B cell (primary cell): ENCODE measurements around the gene S1PR3. TPM values are rescaled to one million over a fixed set of nuclear protein-coding genes. Genes with fewer than 3 reads are reported as not detected.

Experiments used
- ATAC-seq: fragments of 200-7000 bp; cut with Tn5 transposase; one replicate; pipeline ENCODE4 v1.10.0; 2021; ENCODE audit warnings: low read depth, mild to moderate bottlenecking, moderate number of reproducible peaks, moderate library complexity
- CTCF ChIA-PET: fragments of 350-600 bp; sonication (Branson Sonifier 250); formaldehyde crosslinking; loops from one replicate; lab custom pipeline; 2021; ENCODE audit warnings: antibody characterized with exemption, inconsistent platforms; lab: Charles Lee
- POLR2A ChIA-PET: fragments of 350-600 bp; sonication (Branson Sonifier 250); formaldehyde crosslinking; loops from one replicate; lab custom pipeline; 2021; ENCODE audit warnings: antibody characterized with exemption; lab: Charles Lee
- DNase-seq: peaks from one replicate; pipeline ENCODE4 v3.0.0; 2013
- H2AFZ ChIP-seq: 2 replicates; pipeline ENCODE4 v1.6.1; 2012; ENCODE audit warnings: mild to moderate bottlenecking, low read depth, low read length; ENCODE audit not compliant: insufficient read depth, poor library complexity, severe bottlenecking
- H3K27ac ChIP-seq, 2 donors: 1 replicate in 1 of 2; 2 replicates in 1 of 2; pipeline ENCODE4 v1.5.1; 2012 to 2013; ENCODE audit warnings: low read length in 2 of 2, mild to moderate bottlenecking in 2 of 2, moderate library complexity in 1 of 2
- H3K27me3 ChIP-seq, 4 experiments: fragments of 200-600 bp in 1 of 4; sonication (generic) in 1 of 4; replicated peaks in 1 of 4; 1 replicate in 2 of 4; 2 replicates in 2 of 4; pipeline versions ENCODE4 v1.6.1 to v1.7.0; 2013 to 2016; ENCODE audit warnings: low read length in 3 of 4, mild to moderate bottlenecking in 2 of 4, mixed read lengths in 1 of 4, moderate library complexity in 1 of 4; ENCODE audit not compliant: insufficient read depth in 4 of 4, control insufficient read depth in 3 of 4; ENCODE audit errors: control extremely low read depth in 1 of 4
- H3K36me3 ChIP-seq, 2 experiments: replicated peaks in 1 of 2; 1 replicate in 1 of 2; 2 replicates in 1 of 2; pipeline versions ENCODE4 v1.6.1 to v1.7.1; 2013; ENCODE audit warnings: low read length in 1 of 2; ENCODE audit not compliant: insufficient read depth in 2 of 2, control insufficient read depth in 1 of 2; ENCODE audit errors: control extremely low read depth in 1 of 2, extremely low read depth in 1 of 2
- H3K4me1 ChIP-seq, 2 donors: fragments of 200-600 bp in 1 of 2; sonication (generic) in 1 of 2; 1 replicate in 1 of 2; 2 replicates in 1 of 2; pipeline versions ENCODE4 v1.5.1 to v1.6.1; 2013 to 2017; ENCODE audit warnings: low read length in 2 of 2; ENCODE audit not compliant: control insufficient read depth in 2 of 2, insufficient read depth in 2 of 2
- H3K4me2 ChIP-seq: replicated peaks from 2 replicates; pipeline ENCODE3; 2012; ENCODE audit warnings: mild to moderate bottlenecking, low read depth, low read length; ENCODE audit not compliant: poor library complexity, severe bottlenecking
- H3K4me3 ChIP-seq, 5 experiments: fragments of 200-600 bp in 1 of 5; sonication (generic) in 1 of 5; 1 replicate in 3 of 5; 2 replicates in 2 of 5; pipeline versions ENCODE4 v1.5.1 to v1.7.0; 2011 to 2016; ENCODE audit warnings: low read length in 4 of 5, mild to moderate bottlenecking in 4 of 5, low read depth in 2 of 5, control low read depth in 1 of 5, moderate library complexity in 1 of 5; ENCODE audit not compliant: insufficient read depth in 1 of 5; ENCODE audit errors: control extremely low read depth in 1 of 5, extremely low read depth in 1 of 5
- H3K79me2 ChIP-seq: fragments of 200-600 bp; sonication (generic); one replicate; pipeline ENCODE4 v1.6.0; 2016; ENCODE audit warnings: low read length; ENCODE audit not compliant: control insufficient read depth, insufficient read depth
- H3K9ac ChIP-seq: fragments of 200-600 bp; sonication (generic); 2 replicates; pipeline ENCODE4 v1.6.1; 2017; ENCODE audit warnings: mild to moderate bottlenecking, low read length, moderate library complexity
- H3K9me3 ChIP-seq, 3 donors: one replicate each; pipeline versions ENCODE4 v1.6.1 to v1.7.1; 2013; ENCODE audit warnings: low read length in 2 of 3; ENCODE audit not compliant: control insufficient read depth in 2 of 3, insufficient read depth in 1 of 3; ENCODE audit errors: control extremely low read depth in 1 of 3
- H4K20me1 ChIP-seq: 2 replicates; pipeline ENCODE4 v1.6.0; 2012; ENCODE audit warnings: mild to moderate bottlenecking, low read length; ENCODE audit not compliant: insufficient read depth, control insufficient read depth, poor library complexity, severe bottlenecking
- H3K27ac Mint-ChIP-seq: one replicate; pipeline ENCODE4 v1.8.0; 2021; ENCODE audit warnings: mixed read lengths
- H3K27me3 Mint-ChIP-seq: one replicate; pipeline ENCODE4 v1.8.0; 2021; ENCODE audit warnings: mixed read lengths
- H3K4me1 Mint-ChIP-seq: one replicate; pipeline ENCODE4 v1.8.0; 2021; ENCODE audit warnings: mixed read lengths
- H3K4me3 Mint-ChIP-seq: one replicate; pipeline ENCODE4 v1.8.0; 2021; ENCODE audit warnings: mixed read lengths
- H3K9me3 Mint-ChIP-seq: one replicate; pipeline ENCODE4 v1.8.0; 2022; ENCODE audit warnings: mixed read lengths; ENCODE audit not compliant: insufficient read depth
- EZH2 ChIP-seq: IDR thresholded peaks from 2 replicates; pipeline ENCODE4 v1.6.1; 2012; ENCODE audit warnings: borderline replicate concordance, low read depth, mild to moderate bottlenecking, moderate library complexity, low read length; ENCODE audit not compliant: insufficient read depth, poor library complexity, severe bottlenecking
- WGBS: methylation state at CpG from one replicate; pipeline ENCODE4 v1.1.5; 2013; ENCODE audit warnings: missing lambda C conversion rate; ENCODE audit not compliant: insufficient coverage; 5-methylcytosine and 5-hydroxymethylcytosine counted together
- intact Hi-C: fragments of 100-400 bp; cut with micrococcal nuclease; formaldehyde crosslinking; loops from one replicate; pipeline ENCODE4 v1.10.0; 2022
- polyA plus RNA-seq: library from polyadenylated mRNA; depleted of rRNA; stranded (reverse); fragments of >200 nt; gene quantifications from 2 replicates; pipeline ENCODE4 v1.2.3, GENCODE V29; 2012
- total RNA-seq, 2 donors: library from RNA; stranded (reverse); fragments of 120-200 nt in 1 of 2; gene quantifications; 1 replicate in 1 of 2; 2 replicates in 1 of 2; pipeline versions ENCODE4 v1.2.3 to v1.2.4, GENCODE V29; 2013 to 2022
- TF ChIP-seq, protein P1 (sequence below): fragments of 200-600 bp; IDR thresholded peaks from one replicate; pipeline ENCODE4 v1.8.0; 2022; ENCODE audit warnings: antibody characterized with exemption, mild to moderate bottlenecking

The S1PR3 gene
- total and polyA plus RNA-seq, 2 donors (not counting 1 experiment from before 2014, with no cell fraction given), result 0.25 TPM; not detected in 1

DNA sequence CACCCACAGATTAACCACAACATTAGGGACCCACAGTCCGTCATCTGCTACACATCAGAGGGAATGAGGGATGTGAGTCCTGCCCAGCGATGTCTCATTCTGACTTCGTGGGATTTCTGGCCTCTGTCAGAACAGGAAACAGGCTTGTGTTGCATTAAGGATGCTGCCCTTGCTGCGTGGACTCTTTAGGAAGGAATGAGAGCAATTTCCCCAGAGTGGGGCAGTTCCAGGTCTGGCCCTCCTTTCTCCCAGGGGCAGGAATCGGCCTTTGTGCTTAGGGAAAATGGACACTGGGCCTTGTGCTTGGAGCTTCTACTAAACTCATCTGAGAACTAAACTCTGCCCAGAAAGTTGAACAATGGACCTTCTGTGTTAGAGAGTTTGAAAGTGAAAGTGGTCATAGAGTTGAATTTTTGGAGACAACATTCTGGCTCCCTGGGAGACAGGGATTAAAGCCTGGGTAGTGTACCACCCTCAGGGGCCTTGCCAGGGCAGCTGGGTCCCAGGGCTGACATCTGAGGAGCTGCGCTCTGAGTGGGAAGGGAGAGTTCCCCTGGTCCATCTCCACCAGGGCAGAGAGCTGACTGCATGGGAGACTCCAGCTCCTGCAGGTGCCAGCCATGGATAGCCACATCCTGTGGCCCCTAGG lies 37.8 kb upstream of the S1PR3 start:
- ATAC-seq (no peak), DNase-seq (no peak)
- no peak overlapping the region for H3K4me2 ChIP-seq
- WGBS, result 54% methylated on average over 4 of the region's 6 CpGs
- Mint-ChIP-seq H3K4me1 (no peaks in the 10 kb centered on the region), H3K9me3 (no peaks in the 10 kb centered on the region), H3K4me3 (no peak overlapping the region), H3K27ac (no peak overlapping the region), H3K27me3 (peaks cover 39% of the 10 kb centered on the region)
- no peaks in the 10 kb centered on the region for H3K36me3 ChIP-seq
- H3K27ac ChIP-seq, result no peak overlapping the region
- no peak overlapping the region for H3K4me3 ChIP-seq
- H3K9ac ChIP-seq, result no peak overlapping the region
- intact Hi-C loops, result loop anchor here (2.0 kb wide), 1 partner anchor 71 kb away; no protein-coding TSS in a partner anchor
- POLR2A ChIA-PET, result no interaction called here
- H3K79me2 ChIP-seq, result no peaks in the 10 kb centered on the region
- TF ChIP-seq, protein P1, sequence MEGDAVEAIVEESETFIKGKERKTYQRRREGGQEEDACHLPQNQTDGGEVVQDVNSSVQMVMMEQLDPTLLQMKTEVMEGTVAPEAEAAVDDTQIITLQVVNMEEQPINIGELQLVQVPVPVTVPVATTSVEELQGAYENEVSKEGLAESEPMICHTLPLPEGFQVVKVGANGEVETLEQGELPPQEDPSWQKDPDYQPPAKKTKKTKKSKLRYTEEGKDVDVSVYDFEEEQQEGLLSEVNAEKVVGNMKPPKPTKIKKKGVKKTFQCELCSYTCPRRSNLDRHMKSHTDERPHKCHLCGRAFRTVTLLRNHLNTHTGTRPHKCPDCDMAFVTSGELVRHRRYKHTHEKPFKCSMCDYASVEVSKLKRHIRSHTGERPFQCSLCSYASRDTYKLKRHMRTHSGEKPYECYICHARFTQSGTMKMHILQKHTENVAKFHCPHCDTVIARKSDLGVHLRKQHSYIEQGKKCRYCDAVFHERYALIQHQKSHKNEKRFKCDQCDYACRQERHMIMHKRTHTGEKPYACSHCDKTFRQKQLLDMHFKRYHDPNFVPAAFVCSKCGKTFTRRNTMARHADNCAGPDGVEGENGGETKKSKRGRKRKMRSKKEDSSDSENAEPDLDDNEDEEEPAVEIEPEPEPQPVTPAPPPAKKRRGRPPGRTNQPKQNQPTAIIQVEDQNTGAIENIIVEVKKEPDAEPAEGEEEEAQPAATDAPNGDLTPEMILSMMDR, result no peak
- no peak for TF ChIP-seq EZH2
- no peak overlapping the region for H2AFZ ChIP-seq
- no peaks in the 10 kb centered on the region for H3K4me1 ChIP-seq
- peaks cover 0 to 3% (median 0%) of the 10 kb centered on the region in 3 donors for H3K9me3 ChIP-seq
- no peaks in the 10 kb centered on the region for H4K20me1 ChIP-seq
- peaks cover 0 to 24% (median 6%) of the 10 kb centered on the region in 4 experiments for H3K27me3 ChIP-seq
- CTCF ChIA-PET, result no interaction called here

GRCh38 chr9:88954066-88954465 lies 37.2 kb upstream of the S1PR3 start:
- H3K36me3 ChIP-seq, result no peaks in the 10 kb centered on the region
- 20% methylated on average over 1 of the region's 2 CpGs for WGBS
- no peaks in the 10 kb centered on the region for H3K9me3 Mint-ChIP-seq
- no peak overlapping the region for H3K4me2 ChIP-seq
- CTCF ChIA-PET, result no interaction called here
- DNase-seq (no peak), ATAC-seq (no peak)
- H3K79me2 ChIP-seq, result no peaks in the 10 kb centered on the region
- no peak overlapping the region for H3K27ac ChIP-seq
- H4K20me1 ChIP-seq, result no peaks in the 10 kb centered on the region
- POLR2A ChIA-PET, result no interaction called here
- peaks cover 0 to 24% (median 6%) of the 10 kb centered on the region in 4 experiments for H3K27me3 ChIP-seq
- H3K27ac Mint-ChIP-seq, result no peak overlapping the region
- H3K4me3 ChIP-seq, result no peak overlapping the region
- H3K9ac ChIP-seq, result no peak overlapping the region
- no peaks in the 10 kb centered on the region for H3K4me1 Mint-ChIP-seq
- intact Hi-C loops, result no loop called here
- H3K4me1 ChIP-seq, result no peaks in the 10 kb centered on the region
- H3K27me3 Mint-ChIP-seq, result peaks cover 39% of the 10 kb centered on the region
- peaks cover 0 to 3% (median 0%) of the 10 kb centered on the region in 3 donors for H3K9me3 ChIP-seq
- no peak overlapping the region for H3K4me3 Mint-ChIP-seq
- H2AFZ ChIP-seq, result no peak overlapping the region
- TF ChIP-seq, protein P1, result no peak
- no peak for TF ChIP-seq EZH2
